Stimulated activated CD4-positive, alpha-beta T cell treated with anti-CD3 and anti-CD28 coated beads, Interleukin-1b, Interleukin-23, amount 100 ng/mL, for 1 hour (primary cell): Measurements from ENCODE around the gene C1QL2.

ENCODE experiments used
- DNase-seq, 2 donors: peaks; one replicate each; pipeline ENCODE4 v3.0.0-alpha.2; 2020; ENCODE audit warnings: low read depth in 2 of 2

C1QL2 gene

GRCh38 chr2:119158563-119159347 is at the start of gene C1QL2:
Gene C1QL2 (minus strand): TSS chr2:119158751. CDS start chr2:119158269, 482 bp downstream.
- DNase-seq = no peak

GRCh38 chr2:119207447-119207846 is 48.9 kb upstream of the C1QL2 start:
- no peak for DNase-seq

- no peak for DNase-seq
These were observed 47.6 kb upstream of the C1QL2 start for GRCh38 chr2:119206201-119206600.

GRCh38 chr2:119205001-119205706 is 46.6 kb upstream of the C1QL2 start:
- no peak for DNase-seq

DNA sequence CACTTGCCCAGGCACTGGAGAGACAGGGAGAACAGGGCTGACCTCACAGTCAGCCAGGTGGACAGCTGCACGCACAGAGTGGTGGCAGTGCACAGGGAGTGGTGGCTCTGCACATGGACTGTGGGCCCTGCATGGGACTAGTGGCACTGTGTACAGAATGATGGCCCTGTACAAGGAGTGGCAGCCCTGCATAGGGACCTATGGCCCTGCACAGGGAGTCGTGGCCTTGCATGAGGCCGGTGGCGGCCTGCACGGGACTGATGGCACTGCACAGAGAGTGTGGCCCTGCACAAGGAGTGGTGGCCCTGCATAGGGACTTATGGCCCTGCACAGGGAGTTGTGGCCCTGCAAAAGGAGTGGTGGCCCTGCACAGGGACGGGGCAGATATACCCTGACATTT is 46.0 kb upstream of the C1QL2 start:
- no peak for DNase-seq

DNA sequence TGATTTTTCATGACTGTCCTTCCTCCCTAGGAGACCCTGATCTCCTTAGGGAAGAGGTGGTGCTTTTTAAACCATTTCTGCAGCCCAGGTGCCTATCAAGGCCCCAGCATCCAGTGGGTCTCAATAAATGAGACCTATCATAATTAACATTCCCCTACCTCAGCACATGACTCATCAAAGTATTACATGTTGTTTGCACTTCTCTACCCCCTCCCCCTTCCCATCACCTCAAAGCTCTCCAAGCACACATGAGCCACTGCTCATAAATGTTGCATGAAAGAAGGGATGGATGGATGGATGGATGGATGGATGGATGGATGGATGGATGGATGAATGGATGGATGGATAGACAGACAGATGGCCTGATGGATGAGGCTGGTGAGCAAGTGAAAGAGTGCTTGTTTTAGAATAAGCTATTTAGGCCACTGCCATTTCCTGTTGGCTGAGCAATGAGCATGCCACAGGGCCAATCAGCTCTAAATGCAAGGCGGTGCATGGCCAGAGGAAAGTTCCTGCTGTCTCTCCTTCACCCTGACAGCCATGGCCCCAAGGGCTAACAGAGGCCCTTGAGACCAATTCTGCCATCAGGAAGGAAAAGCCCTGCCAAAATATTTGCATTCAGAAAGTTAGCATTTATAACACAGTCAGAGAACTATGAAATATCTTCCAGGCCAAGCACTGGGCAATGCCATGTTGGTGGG is 44.2 kb upstream of the C1QL2 start:
- no peak for DNase-seq

DNA sequence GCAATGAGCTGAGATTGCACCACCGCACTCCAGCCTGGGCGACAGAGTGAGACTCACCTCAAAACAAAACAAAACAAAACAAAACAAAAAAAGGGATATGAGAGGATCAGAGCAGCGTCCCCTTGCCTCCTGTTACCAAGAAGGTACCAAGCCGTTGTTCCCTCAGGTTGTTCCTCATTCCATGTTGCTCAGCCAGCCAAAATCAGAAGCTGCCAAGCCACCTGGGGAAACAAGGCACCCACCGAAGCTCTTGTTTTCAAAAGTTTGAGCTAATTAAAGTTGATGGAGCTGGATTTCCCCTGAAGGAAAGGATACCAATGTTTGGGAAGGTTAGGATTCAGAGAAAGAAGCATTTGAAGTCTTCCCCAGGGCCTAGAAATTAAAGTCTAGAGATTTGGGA is 43.3 kb upstream of the C1QL2 start:
- DNase-seq = no peak

DNA sequence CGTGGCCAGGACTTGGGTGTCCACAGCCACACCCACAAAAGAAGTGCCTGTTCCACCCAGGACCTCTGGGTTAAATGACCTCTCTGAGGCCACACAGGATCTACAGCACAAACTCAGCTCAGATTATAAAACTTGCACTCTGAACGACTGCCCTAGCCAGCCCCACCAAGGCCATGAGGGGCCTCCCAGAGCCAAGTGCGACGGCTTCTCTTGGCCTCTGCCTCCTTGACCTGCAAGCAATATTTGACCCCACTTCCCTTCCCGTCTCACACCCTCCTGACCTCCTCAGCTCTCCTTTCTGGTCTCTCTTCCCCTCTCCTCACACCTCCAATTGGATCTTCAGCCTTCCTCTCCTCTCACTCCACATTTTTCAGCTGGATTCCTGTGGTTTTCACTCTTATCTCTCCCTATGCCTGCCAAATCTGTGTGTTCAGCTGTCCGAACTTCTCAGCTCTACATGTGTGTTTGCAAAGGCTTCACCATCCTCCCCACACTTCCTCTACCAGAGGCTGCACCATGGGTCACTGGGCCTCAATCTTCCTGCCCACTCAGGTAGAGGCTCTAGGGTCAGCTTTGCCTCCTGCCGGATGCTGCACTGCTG is 39.8 kb upstream of the C1QL2 start:
- DNase-seq = no peak

DNA sequence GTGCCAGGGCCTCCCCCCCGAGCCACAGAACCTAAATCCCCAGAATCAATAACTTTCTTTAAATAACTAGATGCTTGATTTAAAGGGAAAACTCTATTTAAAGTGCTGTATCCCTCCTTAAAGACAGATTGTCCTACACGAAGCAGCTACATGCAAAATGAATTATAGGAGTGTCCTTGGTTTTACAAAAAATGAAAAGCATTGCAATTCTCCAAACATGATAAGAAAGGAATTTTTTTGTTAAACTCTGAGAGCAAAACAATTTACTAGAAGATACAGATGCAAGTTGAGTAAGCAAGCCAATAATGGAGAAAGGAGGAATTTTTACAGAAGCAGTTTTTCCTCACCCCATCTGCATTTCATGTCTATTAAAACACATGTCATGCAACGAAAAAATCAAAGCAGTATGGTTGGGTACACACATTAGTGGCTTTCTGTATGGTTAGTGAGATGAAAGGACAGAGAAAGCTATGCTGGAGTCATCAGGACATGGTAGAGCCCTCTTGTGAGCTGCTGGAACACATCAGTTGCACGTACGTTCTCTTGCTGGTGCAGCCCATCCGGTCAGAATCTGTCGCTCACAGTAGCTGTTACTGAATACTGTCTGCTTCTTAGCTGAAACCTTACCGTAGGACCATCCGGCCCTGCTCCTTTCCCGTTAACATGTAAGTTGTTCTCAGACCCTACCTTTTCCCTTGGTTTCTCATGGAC is 39.1 kb upstream of the C1QL2 start:
- no peak for DNase-seq

- DNase-seq = no peak
These were observed 38.5 kb upstream of the C1QL2 start for GRCh38 chr2:119197126-119197405.

DNA sequence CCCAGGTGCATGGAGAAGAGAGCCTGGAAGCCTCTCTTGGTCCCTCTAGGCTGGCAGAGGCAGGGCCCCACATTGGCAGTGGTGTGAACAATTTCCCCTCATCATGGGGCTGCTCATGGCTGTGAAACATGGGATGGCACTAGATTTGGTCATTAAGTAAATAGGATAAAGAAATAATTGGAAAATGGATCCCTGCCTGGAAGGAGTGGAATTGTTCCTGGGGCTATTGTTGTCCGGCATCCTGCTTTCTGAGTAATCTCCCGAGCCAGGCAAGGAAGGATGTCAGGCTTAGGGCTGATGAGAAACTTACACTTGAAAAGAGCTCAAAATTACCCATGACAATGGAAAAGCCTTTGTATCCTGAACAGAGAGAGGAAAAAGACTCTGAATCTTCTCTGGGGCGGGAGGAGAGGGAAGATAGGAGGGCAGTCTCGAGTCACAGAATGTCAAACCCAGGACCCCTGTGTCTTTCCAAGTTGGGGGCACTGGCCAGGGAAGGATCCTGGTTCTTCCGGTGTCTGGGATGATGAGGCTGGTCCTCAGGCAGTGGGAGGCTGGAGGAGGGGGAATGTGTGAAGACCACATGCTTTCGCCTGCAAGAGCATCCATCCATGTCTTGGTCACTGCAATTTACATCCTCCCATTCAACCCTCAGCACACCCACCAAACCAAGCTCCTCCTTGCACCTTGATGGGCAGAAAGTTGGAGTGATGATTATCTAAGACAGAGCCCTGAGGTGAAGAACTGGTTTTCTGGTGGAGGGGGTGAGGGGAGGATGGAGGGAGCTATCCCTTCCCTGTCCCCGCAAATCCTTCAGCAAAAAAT is 38.0 kb upstream of the C1QL2 start:
- no peak for DNase-seq

GRCh38 chr2:119195887-119196286 is 37.3 kb upstream of the C1QL2 start:
- no peak for DNase-seq

DNA sequence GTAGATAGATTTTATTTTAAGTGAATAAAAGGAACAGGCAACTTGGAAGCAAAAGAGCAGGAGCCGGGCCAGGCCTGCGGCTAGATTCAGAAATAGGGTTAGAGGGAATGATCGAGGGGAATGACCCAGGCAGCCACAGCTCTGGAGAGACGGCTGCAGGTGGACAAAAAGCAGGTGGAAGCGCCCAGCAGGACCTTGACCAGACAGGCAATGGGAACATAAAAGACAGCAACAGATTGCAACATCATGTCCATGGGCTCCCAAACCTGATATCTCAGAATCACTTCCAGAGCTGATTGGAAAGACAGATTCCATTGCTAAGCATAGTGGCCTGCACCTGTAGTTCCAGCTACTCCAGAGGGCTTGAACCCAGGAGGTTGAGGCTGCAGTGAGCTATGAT is 36.5 kb upstream of the C1QL2 start:
- DNase-seq = no peak

DNA sequence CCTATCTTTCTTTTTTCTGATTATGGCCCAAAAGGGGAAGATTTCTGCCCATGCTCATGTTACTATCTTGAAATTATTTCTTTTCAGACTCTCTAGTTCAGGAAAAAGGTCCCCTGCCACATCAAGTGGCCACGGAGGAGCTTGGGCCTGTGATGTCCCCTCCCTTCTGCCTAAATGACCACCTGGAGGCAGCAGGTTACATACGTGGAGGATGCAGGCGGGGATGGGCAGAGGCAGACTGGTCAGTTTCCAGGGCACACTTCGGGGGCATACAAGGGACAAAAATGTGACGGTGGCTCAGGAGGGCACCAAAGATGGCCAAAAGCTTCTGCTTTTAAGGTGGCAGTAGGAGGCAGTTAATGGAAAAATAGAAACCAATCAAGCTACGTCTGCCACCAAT is 34.3 kb upstream of the C1QL2 start:
- DNase-seq = no peak

DNA sequence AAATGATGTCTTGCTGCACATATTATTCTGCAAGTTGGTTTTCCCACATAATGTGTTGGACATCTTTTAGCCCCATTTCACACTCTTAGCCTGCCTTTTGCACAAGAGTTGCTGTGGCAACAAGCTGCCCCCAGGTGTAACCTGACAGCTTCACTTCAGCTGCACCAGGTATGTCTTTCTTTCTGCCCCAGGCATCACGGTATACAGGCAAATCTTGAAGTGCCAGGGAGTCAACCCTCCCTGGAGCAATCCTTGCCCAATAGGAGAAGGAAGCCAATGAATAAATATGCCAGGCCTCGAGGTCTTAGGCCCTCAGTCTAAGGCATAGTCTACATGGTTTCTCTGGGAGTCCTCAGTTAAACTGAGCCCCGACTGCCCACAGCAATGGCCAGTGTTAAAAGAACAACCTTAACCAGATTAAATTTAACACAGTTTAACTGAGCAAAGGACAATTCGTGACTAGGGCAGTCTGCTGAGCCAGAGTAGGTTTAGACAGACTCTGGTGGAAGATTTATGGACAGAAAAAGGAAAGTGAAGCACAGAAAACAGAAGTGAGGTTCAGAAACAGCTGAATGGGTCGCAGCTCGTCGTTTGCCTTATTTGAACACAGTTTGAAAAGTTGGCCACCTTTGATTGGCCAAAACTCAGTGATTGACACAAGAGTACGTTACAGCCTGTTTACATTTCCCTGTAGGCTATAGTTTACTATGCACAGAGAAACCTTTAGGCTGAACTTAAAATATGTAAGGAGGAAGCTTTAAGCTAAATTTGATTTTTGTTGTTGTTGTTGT is 32.0 kb upstream of the C1QL2 start:
- DNase-seq = no peak

GRCh38 chr2:119184512-119184911 is 26.0 kb upstream of the C1QL2 start:
- DNase-seq = no peak

DNA sequence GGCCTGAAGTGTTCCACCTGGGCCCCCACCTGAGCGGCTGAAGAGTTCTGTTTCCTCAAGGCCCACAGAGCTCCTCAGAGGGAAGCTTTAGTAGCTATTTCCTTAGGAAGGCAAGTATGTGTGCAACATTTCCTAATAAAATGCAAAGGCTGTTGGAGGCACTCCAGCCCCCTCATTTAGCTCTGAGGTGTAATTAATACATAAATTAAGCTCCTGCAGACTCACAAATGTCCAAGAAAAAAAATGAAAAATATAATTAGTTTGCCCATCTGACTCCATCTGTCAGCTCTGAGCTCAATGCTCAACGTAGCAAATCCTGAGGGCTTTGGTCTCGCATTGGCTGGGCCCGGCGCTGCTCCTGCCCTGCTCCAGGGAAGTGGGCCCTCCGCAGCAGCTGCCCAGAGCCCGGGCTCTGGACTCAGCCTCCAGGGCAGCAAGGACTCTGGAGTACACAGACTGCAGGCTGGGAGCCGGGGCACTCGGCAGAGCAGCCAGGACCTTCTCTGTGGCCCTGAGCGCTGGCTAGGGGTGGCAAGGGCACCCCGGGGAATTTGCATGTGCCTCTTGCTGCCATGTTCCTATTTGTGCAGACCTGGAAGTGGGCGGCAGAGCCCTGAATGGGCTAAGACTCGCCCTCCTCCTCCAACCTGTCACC is 23.4 kb upstream of the C1QL2 start:
- DNase-seq = no peak

DNA sequence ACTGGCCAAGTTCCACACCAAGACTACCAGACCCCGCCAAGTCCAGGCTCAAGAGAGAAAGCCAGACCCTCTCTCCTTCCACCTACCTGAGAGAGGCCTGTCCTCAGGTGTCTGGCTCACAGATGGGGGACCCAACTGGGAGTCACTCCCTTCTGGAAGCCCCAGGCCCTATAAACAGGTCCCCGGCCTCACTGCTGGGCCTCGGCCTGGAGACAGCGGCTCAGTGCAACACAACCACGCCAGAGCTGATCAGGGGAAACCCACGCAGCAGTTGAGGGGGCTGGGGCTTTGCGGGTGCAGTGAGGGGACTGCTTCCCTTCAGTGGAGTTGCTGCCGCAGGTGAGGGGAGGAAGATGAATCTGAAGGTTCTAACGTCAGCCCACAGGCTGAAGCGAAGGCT is 22.8 kb upstream of the C1QL2 start:
- DNase-seq = no peak

DNA sequence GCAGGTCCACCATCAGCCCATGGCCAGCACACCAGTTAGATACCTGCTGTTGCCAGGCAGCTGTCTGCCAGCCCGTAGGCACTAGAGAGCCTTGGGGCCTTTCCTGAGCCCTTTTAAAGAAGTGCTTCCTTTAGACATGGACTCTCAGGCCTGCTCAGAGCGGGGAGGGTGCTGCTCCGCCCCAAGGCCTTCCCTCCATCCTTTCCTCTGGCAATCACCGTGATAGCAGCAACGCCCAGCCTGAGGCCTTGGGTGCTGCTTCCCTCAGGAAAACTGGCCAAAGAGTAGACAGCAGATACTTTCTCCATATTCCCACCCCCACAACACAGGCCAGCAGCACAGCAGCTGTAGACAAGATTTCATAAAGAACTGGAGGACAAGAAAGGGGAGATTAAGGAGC is 22.3 kb upstream of the C1QL2 start:
- no peak for DNase-seq

- no peak for DNase-seq
These were observed 21.4 kb upstream of the C1QL2 start for GRCh38 chr2:119179991-119180390.
